HL-60 (cell line): ENCODE data around the gene PAQR8.
"Not testable (repeated sequence)": the region's sequence is repeated elsewhere in the genome, so short reads cannot be mapped to it uniquely, and the experiment has no call there.

Experiments used
- DNase-seq, 2 experiments: peaks; one replicate each; pipeline ENCODE4 v3.0.0-alpha.2; 2010 to 2020; ENCODE audit warnings: low read depth in 1 of 2, low spot score in 1 of 2
- H3K27ac ChIP-seq: fragments of 250-450 bp; sonication (Bioruptor Pico); replicated peaks from 2 replicates; pipeline ENCODE4 v1.5.1; 2020; ENCODE audit warnings: mild to moderate bottlenecking, moderate library complexity
- H3K27me3 ChIP-seq: fragments of 250-450 bp; sonication (Bioruptor Pico); 2 replicates; pipeline ENCODE4 v1.5.1; 2021; ENCODE audit warnings: mild to moderate bottlenecking, moderate library complexity; ENCODE audit not compliant: insufficient read depth, poor library complexity, severe bottlenecking
- H3K4me3 ChIP-seq: replicated peaks from 2 replicates; pipeline ENCODE4 v1.5.1; 2011; ENCODE audit warnings: mild to moderate bottlenecking, control low read depth, low read length; ENCODE audit not compliant: insufficient read depth
- GABPA ChIP-seq: IDR thresholded peaks from 2 replicates; pipeline ENCODE4 v1.6.1; 2012; ENCODE audit warnings: low read depth
- POLR2AphosphoS5 ChIP-seq: IDR thresholded peaks from 2 replicates; pipeline ENCODE4 v1.6.1; 2012; ENCODE audit warnings: low read depth
- SPI1 ChIP-seq: IDR thresholded peaks from 2 replicates; pipeline ENCODE4 v1.6.1; 2012; ENCODE audit warnings: low read depth, mild to moderate bottlenecking, borderline replicate concordance
- TF ChIP-seq, protein P1 (sequence below): IDR thresholded peaks from 2 replicates; pipeline ENCODE4 v1.6.1; 2012; ENCODE audit warnings: low read depth; ENCODE audit not compliant: insufficient replicate concordance
- TF ChIP-seq, protein P2 (sequence below): IDR thresholded peaks from one replicate; pipeline ENCODE4 v1.5.1; 2011; ENCODE audit warnings: low read length, control low read depth, inconsistent platforms; ENCODE audit not compliant: insufficient read depth

PAQR8 gene

DNA sequence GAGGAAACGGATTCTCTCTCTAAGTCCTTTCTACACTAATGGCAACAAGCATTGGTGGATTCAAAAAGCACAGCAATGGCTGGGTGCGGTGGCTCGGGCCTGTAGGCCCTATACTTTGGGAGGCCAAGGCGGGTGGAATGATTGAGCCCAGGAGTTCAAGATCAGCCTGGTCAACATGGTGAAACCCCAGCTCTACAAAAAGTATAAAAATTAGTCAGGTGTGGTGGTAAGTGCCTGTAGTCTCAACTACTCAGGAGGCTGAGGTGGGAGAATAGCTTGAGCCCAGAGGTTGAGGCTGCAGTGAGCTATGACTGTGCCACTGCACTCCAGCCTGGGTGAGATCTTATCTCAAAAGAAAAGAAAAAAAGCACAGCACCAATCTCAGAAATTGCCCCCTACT lies 19.3 kb downstream of the PAQR8 start:
- H3K27ac ChIP-seq, result no peak overlapping the region
- DNase-seq, result no peak
- TF ChIP-seq SPI1, result no peak
- TF ChIP-seq, protein P1, sequence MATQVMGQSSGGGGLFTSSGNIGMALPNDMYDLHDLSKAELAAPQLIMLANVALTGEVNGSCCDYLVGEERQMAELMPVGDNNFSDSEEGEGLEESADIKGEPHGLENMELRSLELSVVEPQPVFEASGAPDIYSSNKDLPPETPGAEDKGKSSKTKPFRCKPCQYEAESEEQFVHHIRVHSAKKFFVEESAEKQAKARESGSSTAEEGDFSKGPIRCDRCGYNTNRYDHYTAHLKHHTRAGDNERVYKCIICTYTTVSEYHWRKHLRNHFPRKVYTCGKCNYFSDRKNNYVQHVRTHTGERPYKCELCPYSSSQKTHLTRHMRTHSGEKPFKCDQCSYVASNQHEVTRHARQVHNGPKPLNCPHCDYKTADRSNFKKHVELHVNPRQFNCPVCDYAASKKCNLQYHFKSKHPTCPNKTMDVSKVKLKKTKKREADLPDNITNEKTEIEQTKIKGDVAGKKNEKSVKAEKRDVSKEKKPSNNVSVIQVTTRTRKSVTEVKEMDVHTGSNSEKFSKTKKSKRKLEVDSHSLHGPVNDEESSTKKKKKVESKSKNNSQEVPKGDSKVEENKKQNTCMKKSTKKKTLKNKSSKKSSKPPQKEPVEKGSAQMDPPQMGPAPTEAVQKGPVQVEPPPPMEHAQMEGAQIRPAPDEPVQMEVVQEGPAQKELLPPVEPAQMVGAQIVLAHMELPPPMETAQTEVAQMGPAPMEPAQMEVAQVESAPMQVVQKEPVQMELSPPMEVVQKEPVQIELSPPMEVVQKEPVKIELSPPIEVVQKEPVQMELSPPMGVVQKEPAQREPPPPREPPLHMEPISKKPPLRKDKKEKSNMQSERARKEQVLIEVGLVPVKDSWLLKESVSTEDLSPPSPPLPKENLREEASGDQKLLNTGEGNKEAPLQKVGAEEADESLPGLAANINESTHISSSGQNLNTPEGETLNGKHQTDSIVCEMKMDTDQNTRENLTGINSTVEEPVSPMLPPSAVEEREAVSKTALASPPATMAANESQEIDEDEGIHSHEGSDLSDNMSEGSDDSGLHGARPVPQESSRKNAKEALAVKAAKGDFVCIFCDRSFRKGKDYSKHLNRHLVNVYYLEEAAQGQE, result no peak
- TF ChIP-seq, protein P2, sequence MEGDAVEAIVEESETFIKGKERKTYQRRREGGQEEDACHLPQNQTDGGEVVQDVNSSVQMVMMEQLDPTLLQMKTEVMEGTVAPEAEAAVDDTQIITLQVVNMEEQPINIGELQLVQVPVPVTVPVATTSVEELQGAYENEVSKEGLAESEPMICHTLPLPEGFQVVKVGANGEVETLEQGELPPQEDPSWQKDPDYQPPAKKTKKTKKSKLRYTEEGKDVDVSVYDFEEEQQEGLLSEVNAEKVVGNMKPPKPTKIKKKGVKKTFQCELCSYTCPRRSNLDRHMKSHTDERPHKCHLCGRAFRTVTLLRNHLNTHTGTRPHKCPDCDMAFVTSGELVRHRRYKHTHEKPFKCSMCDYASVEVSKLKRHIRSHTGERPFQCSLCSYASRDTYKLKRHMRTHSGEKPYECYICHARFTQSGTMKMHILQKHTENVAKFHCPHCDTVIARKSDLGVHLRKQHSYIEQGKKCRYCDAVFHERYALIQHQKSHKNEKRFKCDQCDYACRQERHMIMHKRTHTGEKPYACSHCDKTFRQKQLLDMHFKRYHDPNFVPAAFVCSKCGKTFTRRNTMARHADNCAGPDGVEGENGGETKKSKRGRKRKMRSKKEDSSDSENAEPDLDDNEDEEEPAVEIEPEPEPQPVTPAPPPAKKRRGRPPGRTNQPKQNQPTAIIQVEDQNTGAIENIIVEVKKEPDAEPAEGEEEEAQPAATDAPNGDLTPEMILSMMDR, result no peak
- no peak overlapping the region for H3K4me3 ChIP-seq
- no peaks in the 10 kb centered on the region for H3K27me3 ChIP-seq

DNA sequence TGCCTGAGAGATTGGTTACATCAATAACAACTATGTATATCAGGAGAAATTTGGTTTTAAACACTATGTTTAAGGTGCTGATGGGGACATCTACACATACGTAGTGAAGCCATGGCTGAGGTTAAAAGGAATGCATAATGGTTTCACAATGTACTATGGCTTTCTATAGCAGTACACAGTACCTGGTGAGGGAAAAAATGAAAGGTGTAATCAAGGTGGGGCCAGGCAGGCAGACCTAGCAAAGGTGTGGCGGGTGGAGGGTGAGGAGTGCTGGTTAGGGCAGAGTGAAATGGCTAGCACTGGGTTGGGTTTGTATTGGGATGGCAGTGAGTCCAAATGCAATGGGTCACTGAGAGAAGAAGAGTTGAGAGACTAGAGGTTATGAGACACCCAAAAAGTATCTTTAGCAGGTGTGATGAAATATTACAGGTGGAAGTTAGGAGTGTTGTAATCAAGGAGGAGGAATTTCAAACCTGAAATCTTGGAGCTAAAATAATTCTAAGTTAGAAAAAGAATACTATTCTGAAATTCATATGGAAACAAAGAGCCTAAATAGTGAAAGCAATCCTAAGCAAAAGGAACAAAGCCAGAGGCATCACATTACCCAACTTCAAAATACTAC lies 22.3 kb downstream of the PAQR8 start:
- TF ChIP-seq, protein P2, result no peak
- TF ChIP-seq POLR2AphosphoS5 (no peak), SPI1 (no peak), GABPA (no peak)
- TF ChIP-seq, protein P1, result no peak
- H3K27ac ChIP-seq, result no peak overlapping the region

DNA sequence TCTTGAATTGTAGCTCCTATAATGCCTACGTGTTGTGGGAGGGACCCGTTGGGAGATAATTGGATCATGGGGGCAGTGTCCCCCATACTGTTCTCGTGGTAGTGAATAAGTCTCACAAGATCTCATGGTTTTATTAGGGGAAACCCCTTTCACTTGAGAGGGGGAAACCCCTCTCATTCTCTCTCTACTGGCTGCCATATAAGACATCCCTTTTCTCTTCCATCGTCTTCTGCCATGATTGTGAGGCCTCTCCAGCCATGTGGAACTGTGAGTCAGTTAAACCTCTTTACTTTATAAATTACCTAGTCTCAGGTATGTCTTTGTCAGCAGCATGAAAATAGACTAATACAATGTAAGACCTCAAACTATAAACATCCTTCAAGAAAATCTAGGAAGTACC lies 23.1 kb downstream of the PAQR8 start:
- no peak for TF ChIP-seq GABPA
- TF ChIP-seq, protein P2, result no peak
- no peak for TF ChIP-seq POLR2AphosphoS5
- TF ChIP-seq, protein P1, result no peak
- TF ChIP-seq SPI1, result no peak
- no peak for DNase-seq
- Histone ChIP-seq H3K27me3 (no peaks in the 10 kb centered on the region), H3K4me3 (no peak overlapping the region), H3K27ac (no peak overlapping the region)

More for the DNA sequence above, 22.3 kb downstream of the PAQR8 start:
- DNase-seq, result no peak
- no peaks in the 10 kb centered on the region for H3K27me3 ChIP-seq
- no peak overlapping the region for H3K4me3 ChIP-seq

DNA sequence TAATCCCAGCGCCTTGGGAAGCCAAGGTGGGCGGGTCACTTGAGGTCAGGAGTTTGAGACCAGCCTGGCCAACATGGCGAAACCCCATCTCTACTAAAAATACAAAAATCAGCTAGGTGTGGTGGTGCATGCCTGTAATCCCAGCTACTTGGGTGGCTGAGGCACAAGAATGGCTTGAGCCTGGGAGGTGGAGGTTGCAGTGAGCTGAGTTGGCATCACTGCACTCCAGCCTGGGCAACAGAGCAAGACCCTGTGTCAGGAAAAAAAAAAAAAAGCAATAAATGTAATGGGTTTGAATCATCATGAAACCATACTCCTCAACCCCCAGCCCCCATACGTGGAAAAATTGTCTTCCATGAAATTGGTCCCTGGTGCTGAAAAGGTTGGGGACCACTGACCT lies 26.2 kb downstream of the PAQR8 start:
- not testable (repeated sequence) for H3K4me3 ChIP-seq, H3K27me3 ChIP-seq, H3K27ac ChIP-seq, DNase-seq
